NK-92 (cell line): ENCODE data around the gene MATN1.

Source experiments
- DNase-seq: peaks from one replicate; lab custom pipeline; 2025; ENCODE audit not compliant: unreplicated experiment; lab: John Stamatoyannopoulos, UW

Gene MATN1

GRCh38 chr1:30758121-30758688 is 34.8 kb upstream of the MATN1 start:
- DNase-seq, result no peak

GRCh38 chr1:30757352-30758120 is 34.2 kb upstream of the MATN1 start, which contains the start of gene LAPTM5:
Gene LAPTM5, minus strand, starts transcription at chr1:30757774. Its CDS starts 29 bp downstream, at chr1:30757745.
- no peak for DNase-seq

- no peak for DNase-seq
These were observed 33.4 kb upstream of the MATN1 start for GRCh38 chr1:30756545-30757351.

- DNase-seq, result no peak
These were observed 32.8 kb upstream of the MATN1 start for GRCh38 chr1:30756206-30756544.

- no peak for DNase-seq
These were observed 32.4 kb upstream of the MATN1 start for GRCh38 chr1:30755746-30756145.

GRCh38 chr1:30755334-30755733 is 31.9 kb upstream of the MATN1 start:
- no peak for DNase-seq

- DNase-seq, result no peak
These were observed 31.3 kb upstream of the MATN1 start for GRCh38 chr1:30754684-30755171.

GRCh38 chr1:30753660-30754123 is 30.3 kb upstream of the MATN1 start:
- DNase-seq, result no peak

- DNase-seq, result no peak
These were observed 29.7 kb upstream of the MATN1 start for GRCh38 chr1:30753118-30753517.

- no peak for DNase-seq
These were observed 29.2 kb upstream of the MATN1 start for GRCh38 chr1:30752651-30752908.

- DNase-seq, result no peak
These were observed 28.7 kb upstream of the MATN1 start for GRCh38 chr1:30751830-30752650.

- DNase-seq, result no peak
These were observed 27.4 kb upstream of the MATN1 start for GRCh38 chr1:30750731-30751291.

- no peak for DNase-seq
These were observed 26.6 kb upstream of the MATN1 start for GRCh38 chr1:30749691-30750583.

- no peak for DNase-seq
These were observed 25.5 kb upstream of the MATN1 start for GRCh38 chr1:30748699-30749401.

GRCh38 chr1:30748098-30748698 is 24.8 kb upstream of the MATN1 start:
- DNase-seq, result no peak

GRCh38 chr1:30747033-30748008 is 23.9 kb upstream of the MATN1 start:
- DNase-seq, result no peak

- DNase-seq, result no peak
These were observed 23.0 kb upstream of the MATN1 start for GRCh38 chr1:30746212-30747032.
